A172 (cell line): ENCODE results near the gene TGM1. TPM values are rescaled to one million over a fixed set of nuclear protein-coding genes. Genes with fewer than 3 reads are reported as not detected.

ENCODE experiments used
- DNase-seq: peaks from one replicate; pipeline ENCODE4 v3.0.0-alpha.2; 2015; ENCODE audit warnings: low spot score
- total RNA-seq: library from RNA; depleted of rRNA; stranded (reverse); fragments of >200 nt; shearing (Covaris generic); gene quantifications from 2 replicates; pipeline ENCODE4 v1.2.3, GENCODE V29; 2014

The TGM1 gene
- total RNA-seq, 1 experiment from 2014 or later = 0.64 TPM

GRCh38 chr14:24292118-24292807 lies 29.3 kb upstream of the TGM1 start:
- no peak for DNase-seq

- no peak for DNase-seq
These were observed 28.6 kb upstream of the TGM1 start for GRCh38 chr14:24291446-24292117.

GRCh38 chr14:24290746-24291145 lies 27.8 kb upstream of the TGM1 start:
- DNase-seq = no peak

DNA sequence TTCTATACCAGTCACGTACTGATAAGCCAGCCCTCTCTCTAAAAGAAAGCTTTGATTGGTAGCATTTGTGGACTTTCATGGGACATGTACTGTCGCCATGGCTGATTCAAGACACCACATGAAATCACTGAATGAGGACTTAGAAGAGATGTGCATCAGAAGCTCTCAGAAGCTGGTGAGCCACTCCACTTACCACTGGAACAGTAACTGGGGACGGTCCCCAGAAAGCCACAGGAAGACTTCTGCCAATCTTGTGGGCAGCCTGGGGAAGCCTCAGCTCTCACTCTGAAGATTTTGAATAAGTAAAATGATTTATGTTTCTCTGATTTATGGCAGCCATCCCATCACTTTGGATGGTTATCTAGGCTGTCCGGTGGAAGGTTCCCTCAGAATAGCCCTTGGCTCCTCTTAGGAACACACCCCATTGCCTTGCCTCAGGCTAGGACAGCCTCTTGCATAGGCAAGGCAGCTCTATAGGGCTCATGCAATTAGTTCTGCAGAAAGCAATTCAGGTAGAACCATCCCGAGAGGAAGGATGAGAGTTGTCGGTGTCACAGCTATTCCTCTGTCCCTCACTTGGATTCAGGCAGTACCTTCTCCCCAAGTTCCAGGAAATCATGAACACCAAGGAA lies 26.8 kb upstream of the TGM1 start:
- DNase-seq = no peak

DNA sequence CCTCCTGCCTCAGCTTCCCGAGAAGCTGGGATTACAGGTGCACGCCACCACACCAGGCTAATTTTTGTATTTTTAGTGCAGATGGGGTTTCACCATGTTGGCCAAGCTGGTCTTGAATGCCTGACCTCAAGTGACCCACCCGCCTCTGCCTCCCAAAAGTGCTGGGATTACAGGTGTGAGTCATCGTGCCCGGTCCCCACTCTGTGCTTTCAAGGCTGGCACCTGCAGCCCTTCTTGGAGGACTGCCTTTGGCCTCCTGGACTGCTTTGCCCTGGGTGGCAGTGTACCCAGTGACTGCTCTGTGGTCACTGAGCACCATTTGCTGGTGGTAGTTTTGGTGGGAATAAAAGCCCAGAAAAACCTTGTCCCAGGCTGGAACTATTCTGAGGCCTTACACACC lies 24.0 kb upstream of the TGM1 start:
- no peak for DNase-seq

GRCh38 chr14:24285351-24285750 lies 22.4 kb upstream of the TGM1 start:
- no peak for DNase-seq

GRCh38 chr14:24284501-24285035 lies 21.6 kb upstream of the TGM1 start:
- DNase-seq = no peak

- no peak for DNase-seq
These were observed 21.0 kb upstream of the TGM1 start for GRCh38 chr14:24283796-24284460.

DNA sequence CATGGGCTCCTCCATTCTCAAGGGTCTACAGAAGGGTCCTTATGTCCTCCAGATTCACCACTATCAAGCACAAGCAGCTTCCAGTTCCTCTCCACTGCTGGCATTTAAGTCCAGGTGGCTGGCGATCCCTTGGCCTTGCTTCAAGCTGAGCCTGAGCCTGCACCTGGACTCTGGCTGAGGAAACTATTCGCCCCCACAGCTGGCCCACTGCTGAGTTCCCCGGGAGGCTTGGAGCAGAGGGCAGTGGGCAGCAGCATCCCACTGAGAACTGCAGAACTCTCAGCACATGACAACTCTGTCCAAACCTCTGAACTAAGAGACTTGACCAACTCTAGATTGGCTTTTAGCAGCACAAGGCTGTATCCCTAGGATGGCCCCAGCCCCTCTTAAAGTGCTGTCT lies 19.8 kb upstream of the TGM1 start:
- DNase-seq = no peak

DNA sequence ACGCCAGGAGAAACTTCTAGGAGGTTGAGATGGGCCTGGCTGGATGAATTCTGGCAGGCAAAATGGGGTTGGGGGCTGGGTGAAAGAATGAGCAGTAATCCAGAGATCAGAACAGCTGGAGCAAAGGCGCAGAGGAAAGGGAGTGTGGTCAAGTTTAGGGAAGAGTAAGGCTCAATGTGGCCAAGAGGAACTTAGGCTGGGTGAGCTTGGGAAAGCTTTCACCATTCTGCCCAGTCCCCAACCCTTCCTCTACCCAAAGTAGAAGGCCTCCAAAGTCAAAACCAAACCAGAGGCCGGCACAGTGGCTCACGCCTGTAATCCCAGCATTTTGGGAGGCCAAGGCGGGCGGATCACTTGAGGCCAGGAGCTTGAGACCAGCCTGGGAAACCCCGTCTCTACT lies 18.7 kb upstream of the TGM1 start:
- DNase-seq = no peak

GRCh38 chr14:24280797-24281460 lies 18.0 kb upstream of the TGM1 start:
- DNase-seq = no peak

- DNase-seq = no peak
These were observed 16.6 kb upstream of the TGM1 start for GRCh38 chr14:24279301-24280186.

DNA sequence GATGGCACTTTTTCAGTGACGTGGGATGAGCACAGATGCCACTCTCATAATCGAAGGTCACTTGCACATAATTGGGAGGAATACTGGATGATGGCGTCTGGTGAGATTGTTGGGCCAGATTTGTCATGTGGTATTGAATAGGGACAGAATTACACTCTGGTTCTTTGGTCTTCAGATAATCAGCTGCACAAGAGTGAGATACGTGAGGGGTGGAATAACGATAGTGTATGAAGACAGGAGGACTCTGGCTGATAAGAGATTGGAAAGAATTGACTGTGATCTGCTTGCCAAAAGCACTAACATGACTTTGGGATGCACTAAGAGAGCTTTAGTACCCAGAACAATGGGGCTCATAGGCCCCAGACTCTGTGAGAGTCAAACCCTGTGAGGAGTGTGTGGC lies 15.4 kb upstream of the TGM1 start:
- DNase-seq = no peak

DNA sequence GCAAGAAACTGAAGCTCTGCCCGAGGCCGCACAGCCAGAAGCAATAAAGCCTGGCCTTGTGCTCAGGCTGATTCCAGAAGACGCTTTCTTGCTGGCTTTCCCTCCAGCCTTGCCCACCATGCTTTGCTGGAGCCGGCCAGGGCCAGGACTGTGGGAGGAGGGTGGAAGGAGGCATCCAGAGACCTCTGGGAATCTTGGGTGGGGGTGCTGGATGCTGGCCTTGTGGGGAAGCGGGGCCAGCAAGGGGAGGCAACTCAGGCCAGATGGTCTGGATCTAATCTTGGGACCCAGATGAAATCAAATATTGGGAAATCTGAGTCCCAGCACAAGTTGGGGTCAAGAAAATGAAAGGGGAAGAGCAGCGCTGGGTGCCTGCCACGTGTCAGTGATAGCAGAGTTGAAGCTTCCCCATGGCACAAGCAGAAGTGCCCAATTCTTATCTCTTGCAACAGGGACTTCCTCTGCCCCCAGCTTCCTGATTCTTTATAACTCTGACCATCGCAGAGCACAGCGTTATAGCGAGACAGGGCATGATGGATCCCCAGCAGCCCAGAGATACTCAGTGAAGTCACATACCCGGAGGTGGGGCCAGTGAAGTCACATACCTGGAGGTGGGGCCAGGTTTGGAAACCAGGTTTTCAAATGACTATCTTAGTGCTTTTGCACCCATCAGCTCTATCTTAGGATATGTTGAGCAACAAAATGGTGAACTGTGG lies 14.8 kb upstream of the TGM1 start:
- no peak for DNase-seq

DNA sequence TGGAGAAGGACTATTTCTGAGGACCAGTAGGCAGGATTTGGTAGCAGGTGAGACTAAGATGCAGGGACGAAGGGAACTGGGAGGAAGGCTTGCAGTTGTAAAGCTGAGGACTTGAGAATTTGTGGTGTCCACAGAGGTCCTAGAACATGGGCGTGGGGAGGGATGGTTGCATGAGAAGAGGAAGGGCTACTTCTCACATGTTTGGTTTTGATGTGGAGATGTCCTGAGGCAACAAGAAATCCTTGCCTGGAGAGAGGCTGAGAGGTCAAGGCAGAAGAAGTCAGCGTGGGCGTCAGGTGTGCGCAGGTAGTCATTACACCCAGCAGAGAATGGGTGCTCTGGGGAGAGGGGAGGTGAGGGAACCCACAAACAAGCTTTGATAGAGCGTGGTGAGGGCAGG lies 14.1 kb upstream of the TGM1 start:
- no peak for DNase-seq

- DNase-seq = no peak
These were observed 11.1 kb upstream of the TGM1 start for GRCh38 chr14:24274101-24274543.

DNA sequence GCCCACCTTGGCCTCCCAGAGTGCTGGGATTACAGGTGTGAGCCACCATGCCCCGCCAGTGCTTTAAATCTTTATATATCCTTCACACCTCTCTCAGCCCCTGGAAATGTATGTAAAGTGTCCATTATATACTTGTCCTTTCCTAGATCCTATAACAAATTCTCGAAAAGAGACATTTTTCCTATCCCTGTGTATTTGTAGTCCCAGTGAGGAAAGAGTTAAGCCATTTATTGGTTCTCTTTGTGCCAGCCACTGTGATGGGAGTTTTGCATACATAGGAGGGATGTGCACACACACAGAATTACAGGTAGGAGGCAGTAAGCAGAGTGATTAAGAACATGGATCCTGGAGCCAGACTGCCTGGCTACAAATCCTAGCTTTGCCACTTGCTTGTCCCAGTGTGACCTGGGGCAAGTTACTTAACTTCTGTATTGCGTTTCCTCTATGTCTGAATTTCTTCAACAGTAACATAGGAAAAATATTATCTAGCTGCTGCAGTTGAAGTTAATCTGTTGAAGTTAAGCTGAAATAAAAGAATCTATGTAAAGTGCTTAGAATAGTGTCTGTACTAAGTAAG lies 10.5 kb upstream of the TGM1 start:
- DNase-seq = no peak

- no peak for DNase-seq
These were observed 9.5 kb upstream of the TGM1 start for GRCh38 chr14:24272467-24272866.

- DNase-seq = no peak
These were observed 8.9 kb upstream of the TGM1 start for GRCh38 chr14:24271834-24272263.
